ENCODE results near the gene ANGPTL2.

DNA sequence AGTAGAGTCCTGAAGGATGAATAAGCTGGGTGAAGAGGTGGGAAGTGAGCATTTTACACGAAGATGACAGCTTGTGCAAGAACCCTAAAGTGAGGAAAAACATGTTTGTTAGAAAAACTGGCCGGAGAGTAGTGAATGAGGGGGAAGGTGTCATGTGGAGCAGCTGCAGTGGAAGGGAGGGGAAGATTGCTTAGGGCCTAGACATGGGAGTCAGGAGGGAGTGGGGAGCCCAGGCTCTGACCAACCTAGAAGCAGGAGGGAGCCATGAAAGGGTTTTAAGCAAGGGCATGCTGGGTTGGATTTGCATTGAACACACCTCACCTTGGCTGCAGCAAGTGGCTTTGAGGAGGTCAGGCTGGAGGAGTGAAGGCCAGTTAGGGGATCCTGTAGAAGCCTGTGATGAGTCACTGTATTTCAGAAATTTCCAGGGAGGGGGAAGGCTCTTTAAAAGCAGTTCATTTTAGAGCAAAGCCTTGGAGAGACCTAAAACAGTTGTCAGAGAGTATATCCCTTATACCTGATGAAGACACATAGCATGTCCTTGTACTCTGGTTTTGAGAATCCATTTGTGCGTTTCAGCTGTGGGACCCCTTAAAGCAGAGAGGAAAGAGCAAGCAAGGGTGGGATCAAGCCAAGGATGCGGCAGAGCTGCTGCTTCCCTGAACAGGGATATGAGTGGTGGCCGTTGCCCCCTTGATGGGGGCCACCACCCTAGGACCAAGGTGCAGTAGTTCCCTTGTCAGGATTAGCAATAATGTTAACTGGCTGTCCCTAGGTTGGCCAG is 45.4 kb downstream of the ANGPTL2 start:
- TF ChIP-seq POLR2A (IDR thresholded peaks at IDR 0.05) = no peak
- TF ChIP-seq, protein P1, sequence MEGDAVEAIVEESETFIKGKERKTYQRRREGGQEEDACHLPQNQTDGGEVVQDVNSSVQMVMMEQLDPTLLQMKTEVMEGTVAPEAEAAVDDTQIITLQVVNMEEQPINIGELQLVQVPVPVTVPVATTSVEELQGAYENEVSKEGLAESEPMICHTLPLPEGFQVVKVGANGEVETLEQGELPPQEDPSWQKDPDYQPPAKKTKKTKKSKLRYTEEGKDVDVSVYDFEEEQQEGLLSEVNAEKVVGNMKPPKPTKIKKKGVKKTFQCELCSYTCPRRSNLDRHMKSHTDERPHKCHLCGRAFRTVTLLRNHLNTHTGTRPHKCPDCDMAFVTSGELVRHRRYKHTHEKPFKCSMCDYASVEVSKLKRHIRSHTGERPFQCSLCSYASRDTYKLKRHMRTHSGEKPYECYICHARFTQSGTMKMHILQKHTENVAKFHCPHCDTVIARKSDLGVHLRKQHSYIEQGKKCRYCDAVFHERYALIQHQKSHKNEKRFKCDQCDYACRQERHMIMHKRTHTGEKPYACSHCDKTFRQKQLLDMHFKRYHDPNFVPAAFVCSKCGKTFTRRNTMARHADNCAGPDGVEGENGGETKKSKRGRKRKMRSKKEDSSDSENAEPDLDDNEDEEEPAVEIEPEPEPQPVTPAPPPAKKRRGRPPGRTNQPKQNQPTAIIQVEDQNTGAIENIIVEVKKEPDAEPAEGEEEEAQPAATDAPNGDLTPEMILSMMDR (IDR thresholded peaks at IDR 0.05) = no peak
